ENCODE data around the gene ITGA1. TPM values are rescaled to one million over a fixed set of nuclear protein-coding genes. Genes with fewer than 3 reads are reported as not detected.

ITGA1 gene
- polyA plus RNA-seq, 3 donors: 0.33 to 0.89 (median 0.79) TPM

GRCh38 chr5:52888363-52888762 is 100.6 kb downstream of the ITGA1 start:
- TF ChIP-seq CTCF (IDR thresholded peaks at IDR 0.05): no peak
- no peak for DNase-seq

DNA sequence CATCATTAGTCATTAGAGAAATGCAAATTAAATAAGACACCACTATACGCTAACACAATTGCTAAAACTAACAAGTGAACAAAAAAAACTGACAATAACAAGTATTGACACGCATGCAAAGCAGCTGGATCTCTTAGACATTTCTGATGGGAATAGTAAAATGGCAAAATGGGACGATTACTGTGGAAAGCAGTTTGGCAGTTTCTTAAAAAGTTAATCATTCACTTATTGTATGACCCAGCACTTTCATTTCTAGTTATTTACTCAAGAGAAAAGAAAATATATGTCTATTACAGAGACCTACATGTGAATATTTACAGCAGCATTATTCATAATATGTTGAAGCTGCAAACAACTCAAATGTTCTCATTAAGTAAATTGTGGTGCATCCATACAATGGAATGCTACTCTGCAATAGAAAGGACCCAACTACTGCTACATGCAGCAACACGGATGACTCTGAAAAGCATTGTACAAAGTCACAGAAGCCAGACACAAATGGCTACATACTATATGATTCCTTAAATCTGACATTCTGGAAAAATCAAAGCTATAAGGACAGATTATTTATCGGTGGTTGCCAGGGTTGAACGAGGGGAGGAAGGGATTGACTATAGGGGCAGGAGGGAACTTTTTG is 104.6 kb downstream of the ITGA1 start:
- no peaks in the 10 kb centered on the region for H3K4me1 Mint-ChIP-seq
- Histone ChIP-seq H3K9ac (ENCODE audit: insufficient read depth, low read length, poor library complexity, severe bottlenecking) (no peak overlapping the region), H3K4me1 (ENCODE audit: control insufficient read depth in 1 of 2, insufficient read depth in 2 of 2, low read length in 2 of 2) (no peaks in the 10 kb centered on the region), H3K27me3 (ENCODE audit: control insufficient read depth in 2 of 2, insufficient read depth in 2 of 2, low read length in 2 of 2) (no peaks in the 10 kb centered on the region), H3K27ac (ENCODE audit: low read depth in 1 of 2, low read length in 2 of 2) (no peak overlapping the region), H2AFZ (ENCODE audit: insufficient read depth, low read depth, low read length, poor library complexity, severe bottlenecking) (no peak overlapping the region), H3K36me3 (replicated peaks in 1 of 2; ENCODE audit: control insufficient read depth in 1 of 2, insufficient read depth in 2 of 2, low read length in 2 of 2) (no peaks in the 10 kb centered on the region), H3K4me2 (replicated peaks; ENCODE audit: extremely low read depth, low read length, poor library complexity, severe bottlenecking) (no peak overlapping the region), H3K4me3 (replicated peaks in 1 of 3; ENCODE audit: low read depth in 2 of 3, low read length in 3 of 3) (no peak overlapping the region), H4K20me1 (ENCODE audit: insufficient read depth, low read length) (no peaks in the 10 kb centered on the region), H3K79me2 (ENCODE audit: insufficient read depth, low read length) (no peaks in the 10 kb centered on the region), H3K9me3 (replicated peaks in 1 of 2; ENCODE audit: control insufficient read depth in 1 of 2, insufficient read depth in 1 of 2, low read length in 2 of 2) (no peaks in the 10 kb centered on the region)
- H3K27ac Mint-ChIP-seq: no peak overlapping the region
- no peaks in the 10 kb centered on the region for H3K36me3 Mint-ChIP-seq
- peaks cover 0 to 7% (median 0%) of the 10 kb centered on the region in 7 donors for H3K9me3 Mint-ChIP-seq
- intact Hi-C loops (cut with micrococcal nuclease): no loop called here
- no CpG with 5 or more reads among the region's 6 CpGs for WGBS (ENCODE audit: insufficient coverage)
- no peaks in the 10 kb centered on the region for H3K27me3 Mint-ChIP-seq (ENCODE audit: low read depth in 3 of 3)
- DNase-seq: no peak
- TF ChIP-seq CTCF (IDR thresholded peaks at IDR 0.05): no peak
- no peak overlapping the region for H3K4me3 Mint-ChIP-seq

More at GRCh38 chr5:52888363-52888762, 100.6 kb downstream of the ITGA1 start:
- Mint-ChIP-seq H3K9me3 (peaks cover 0 to 9% (median 1%) of the 10 kb centered on the region in 7 donors), H3K27ac (no peak overlapping the region), H3K4me1 (no peaks in the 10 kb centered on the region), H3K27me3 (ENCODE audit: low read depth in 3 of 3) (peaks cover 2 to 3% (median 2%) of the 10 kb centered on the region in 3 donors), H3K36me3 (no peaks in the 10 kb centered on the region), H3K4me3 (no peak overlapping the region)
- Histone ChIP-seq H3K9ac (ENCODE audit: insufficient read depth, low read length, poor library complexity, severe bottlenecking) (no peak overlapping the region), H3K27me3 (ENCODE audit: control insufficient read depth in 2 of 2, insufficient read depth in 2 of 2, low read length in 2 of 2) (no peaks in the 10 kb centered on the region), H3K27ac (ENCODE audit: low read depth in 1 of 2, low read length in 2 of 2) (no peak overlapping the region), H3K36me3 (replicated peaks in 1 of 2; ENCODE audit: control insufficient read depth in 1 of 2, insufficient read depth in 2 of 2, low read length in 2 of 2) (no peaks in the 10 kb centered on the region), H2AFZ (ENCODE audit: insufficient read depth, low read depth, low read length, poor library complexity, severe bottlenecking) (no peak overlapping the region), H3K79me2 (ENCODE audit: insufficient read depth, low read length) (no peaks in the 10 kb centered on the region), H3K4me1 (ENCODE audit: control insufficient read depth in 1 of 2, insufficient read depth in 2 of 2, low read length in 2 of 2) (no peaks in the 10 kb centered on the region), H4K20me1 (ENCODE audit: insufficient read depth, low read length) (no peaks in the 10 kb centered on the region), H3K4me3 (replicated peaks in 1 of 3; ENCODE audit: low read depth in 2 of 3, low read length in 3 of 3) (no peak overlapping the region), H3K4me2 (replicated peaks; ENCODE audit: extremely low read depth, low read length, poor library complexity, severe bottlenecking) (no peak overlapping the region), H3K9me3 (replicated peaks in 1 of 2; ENCODE audit: control insufficient read depth in 1 of 2, insufficient read depth in 1 of 2, low read length in 2 of 2) (no peaks in the 10 kb centered on the region)
- WGBS (ENCODE audit: insufficient coverage): 92% methylated on average over 2 of the region's 5 CpGs
- intact Hi-C loops (cut with micrococcal nuclease): no loop called here

All from CD14-positive monocyte (primary cell).